Measurements from ENCODE around the gene SLC30A1. TPM values are rescaled to one million over a fixed set of nuclear protein-coding genes. Genes with fewer than 3 reads are reported as not detected.

Gene SLC30A1
- total RNA-seq, 1 experiment from 2014 or later: 9.7 TPM

DNA sequence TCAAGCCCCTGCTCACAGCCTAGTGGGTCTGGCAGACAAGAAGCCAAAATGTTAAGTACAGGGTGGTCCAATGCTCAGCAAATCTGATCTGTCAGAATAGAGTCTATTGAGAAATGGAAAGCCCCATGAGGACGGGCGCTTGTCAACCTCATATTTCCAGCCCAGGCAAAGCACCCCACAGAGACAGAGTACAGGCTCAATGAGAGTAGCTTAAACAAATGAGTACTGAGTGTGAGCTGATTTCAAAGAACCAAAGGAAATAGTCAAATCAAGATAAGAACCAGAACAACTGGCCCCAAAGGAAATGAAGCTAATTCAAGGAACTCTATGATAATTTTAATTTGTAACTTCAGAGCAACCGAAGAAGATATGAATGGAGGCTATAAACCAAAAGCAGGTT, 44.6 kb upstream of the SLC30A1 start (continued):
- TF ChIP-seq EZH2 (IDR thresholded peaks at IDR 0.05) (no peak), CEBPB (IDR thresholded peaks at IDR 0.05; ENCODE audit: low read depth) (no peak), TCF7L2 (IDR thresholded peaks at IDR 0.05; ENCODE audit: borderline replicate concordance, extremely low read depth, insufficient read depth, insufficient read length) (no peak), SP1 (IDR thresholded peaks at IDR 0.05; ENCODE audit: low read depth) (no peak), EZH2phosphoT487 (IDR thresholded peaks at IDR 0.05; ENCODE audit: borderline replicate concordance) (no peak), RAD21 (IDR thresholded peaks at IDR 0.05; ENCODE audit: low read depth) (no peak)

DNA sequence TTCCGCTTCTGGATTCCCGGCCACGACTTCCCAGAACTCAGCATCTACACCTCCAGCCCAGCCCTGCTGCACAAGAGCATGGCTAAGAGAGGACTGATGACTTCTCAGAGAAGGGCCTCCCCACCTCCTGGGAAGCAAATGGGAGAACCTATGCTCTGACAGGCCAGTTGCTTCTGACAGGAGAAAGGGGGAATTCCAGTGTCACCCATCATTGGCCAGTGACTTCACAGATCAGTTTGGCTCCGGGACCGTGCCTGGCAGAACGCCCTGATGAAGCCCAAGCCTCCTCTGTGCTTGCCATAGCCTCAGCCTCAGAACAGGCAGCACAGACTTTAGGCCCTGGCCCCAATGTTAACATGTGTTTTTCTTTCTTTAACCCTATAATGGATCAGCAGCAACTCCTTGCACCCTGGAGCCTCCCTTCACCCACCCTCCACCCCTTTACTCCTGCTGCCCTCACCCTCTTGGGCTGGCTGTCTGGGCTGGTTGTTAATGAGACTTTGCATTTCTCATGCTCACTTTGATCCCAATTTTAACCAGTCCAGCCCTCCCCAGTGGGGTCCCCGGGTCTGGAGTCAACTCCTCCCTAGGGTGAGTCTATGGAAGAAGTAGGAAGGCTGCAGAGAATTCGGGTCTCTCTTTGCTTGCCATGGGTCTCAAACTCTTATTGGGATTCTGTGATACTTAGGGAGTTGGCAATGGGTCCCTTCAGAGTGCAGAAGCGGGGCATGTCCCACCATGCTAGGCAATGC, 42.7 kb upstream of the SLC30A1 start:
- POLR2A ChIA-PET: no interaction called here
- H3K4me3 ChIP-seq (replicated peaks in 1 of 2; ENCODE audit: low read depth in 1 of 2, low read length in 2 of 2): no peak overlapping the region
- H3K9me2 ChIP-seq (ENCODE audit: insufficient read depth): no peaks in the 10 kb centered on the region
- no peak overlapping the region for H2AFZ ChIP-seq (ENCODE audit: low read depth, low read length, poor library complexity, severe bottlenecking)
- no peaks in the 10 kb centered on the region for H4K20me1 ChIP-seq (ENCODE audit: insufficient read depth)
- no peak for TF ChIP-seq POLR2AphosphoS5 (IDR thresholded peaks at IDR 0.05; ENCODE audit: low read depth, low read length)
- TF ChIP-seq, protein P1, sequence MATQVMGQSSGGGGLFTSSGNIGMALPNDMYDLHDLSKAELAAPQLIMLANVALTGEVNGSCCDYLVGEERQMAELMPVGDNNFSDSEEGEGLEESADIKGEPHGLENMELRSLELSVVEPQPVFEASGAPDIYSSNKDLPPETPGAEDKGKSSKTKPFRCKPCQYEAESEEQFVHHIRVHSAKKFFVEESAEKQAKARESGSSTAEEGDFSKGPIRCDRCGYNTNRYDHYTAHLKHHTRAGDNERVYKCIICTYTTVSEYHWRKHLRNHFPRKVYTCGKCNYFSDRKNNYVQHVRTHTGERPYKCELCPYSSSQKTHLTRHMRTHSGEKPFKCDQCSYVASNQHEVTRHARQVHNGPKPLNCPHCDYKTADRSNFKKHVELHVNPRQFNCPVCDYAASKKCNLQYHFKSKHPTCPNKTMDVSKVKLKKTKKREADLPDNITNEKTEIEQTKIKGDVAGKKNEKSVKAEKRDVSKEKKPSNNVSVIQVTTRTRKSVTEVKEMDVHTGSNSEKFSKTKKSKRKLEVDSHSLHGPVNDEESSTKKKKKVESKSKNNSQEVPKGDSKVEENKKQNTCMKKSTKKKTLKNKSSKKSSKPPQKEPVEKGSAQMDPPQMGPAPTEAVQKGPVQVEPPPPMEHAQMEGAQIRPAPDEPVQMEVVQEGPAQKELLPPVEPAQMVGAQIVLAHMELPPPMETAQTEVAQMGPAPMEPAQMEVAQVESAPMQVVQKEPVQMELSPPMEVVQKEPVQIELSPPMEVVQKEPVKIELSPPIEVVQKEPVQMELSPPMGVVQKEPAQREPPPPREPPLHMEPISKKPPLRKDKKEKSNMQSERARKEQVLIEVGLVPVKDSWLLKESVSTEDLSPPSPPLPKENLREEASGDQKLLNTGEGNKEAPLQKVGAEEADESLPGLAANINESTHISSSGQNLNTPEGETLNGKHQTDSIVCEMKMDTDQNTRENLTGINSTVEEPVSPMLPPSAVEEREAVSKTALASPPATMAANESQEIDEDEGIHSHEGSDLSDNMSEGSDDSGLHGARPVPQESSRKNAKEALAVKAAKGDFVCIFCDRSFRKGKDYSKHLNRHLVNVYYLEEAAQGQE (IDR thresholded peaks at IDR 0.05; ENCODE audit: low read depth): no peak
- TF ChIP-seq RAD21 (IDR thresholded peaks at IDR 0.05; ENCODE audit: low read depth): no peak
- TF ChIP-seq EZH2phosphoT487 (IDR thresholded peaks at IDR 0.05; ENCODE audit: borderline replicate concordance): no peak
- no peak for TF ChIP-seq SIN3A (IDR thresholded peaks at IDR 0.05; ENCODE audit: low read depth)
- DNase-seq (ENCODE audit: low read depth, low spot score) (no peak), ATAC-seq (no peak)
- no peaks in the 10 kb centered on the region for H3K9me3 ChIP-seq (ENCODE audit: control insufficient read depth in 1 of 2, insufficient read depth in 1 of 2, low read depth in 1 of 2, low read length in 2 of 2)
- intact Hi-C loops (cut with micrococcal nuclease): no loop called here
- no TSS peak for BruUV-seq (replicated peaks)
- H3K4me2 ChIP-seq (ENCODE audit: low read length): no peak overlapping the region
- no peak overlapping the region for H3K27ac ChIP-seq (ENCODE audit: low read depth, low read length)
- H3K4me1 ChIP-seq (ENCODE audit: control insufficient read depth in 1 of 2, insufficient read depth in 2 of 2, low read length in 2 of 2): no peaks in the 10 kb centered on the region
- no peaks in the 10 kb centered on the region for H3K36me3 ChIP-seq (ENCODE audit: control insufficient read depth in 1 of 2, insufficient read depth in 2 of 2, low read length in 2 of 2)
- no peak overlapping the region for H3K9ac ChIP-seq (ENCODE audit: low read length)
- H3K79me2 ChIP-seq (ENCODE audit: insufficient read depth, low read length): no peaks in the 10 kb centered on the region
- no peaks in the 10 kb centered on the region for H3K27me3 ChIP-seq (ENCODE audit: insufficient read depth, low read length)
- RAD21 ChIA-PET (ENCODE audit: low non-redundant PET in 1 of 2, low total read pairs in 2 of 2, uncharacterized antibody in 2 of 2, unreplicated experiment in 2 of 2): interaction anchor here in 1 of 2 experiments (0.6 kb wide), 1 partner anchor 26 kb away, joined by 4 read pairs; no protein-coding TSS in a partner anchor
- CTCF ChIA-PET: no interaction called here

Measured in HCT116 (cell line).